A549 (cell line): ENCODE results near the gene CYP26C1. TPM values are rescaled to one million over a fixed set of nuclear protein-coding genes. Genes with fewer than 3 reads are reported as not detected.

Experiments
- ATAC-seq, 2 experiments: fragments of 200-7000 bp in 1 of 2; fragments of >200 bp in 1 of 2; cut with Nextera tagmentation in 1 of 2; cut with Tn5 transposase in 1 of 2; 3 replicates each; pipeline versions ENCODE4 v1.8.0 to v1.9.1; 2018 to 2020; ENCODE audit warnings: mild to moderate bottlenecking in 1 of 2, moderate library complexity in 1 of 2
- CTCF ChIA-PET: fragments of 300-600 bp; sonication (Branson Sonifier 250); formaldehyde crosslinking; extraction: SDS; loops from one replicate; lab custom pipeline; 2021; ENCODE audit warnings: antibody characterized with exemption, inconsistent platforms; lab: Yijun Ruan, JAX
- POLR2A ChIA-PET: fragments of 350-600 bp; formaldehyde crosslinking; extraction: SDS; loops from one replicate; lab custom pipeline; 2021; ENCODE audit warnings: antibody characterized with exemption, inconsistent platforms; lab: Yijun Ruan, JAX
- DNase-seq, 2 experiments: peaks; one replicate each; pipeline versions ENCODE4 v3.0.0 to v3.0.0-alpha.2; 2011 to 2016; ENCODE audit warnings: low read depth in 1 of 2, low spot score in 1 of 2
- FAIRE-seq: peaks from 2 replicates; lab custom pipeline; 2011; peaks lifted over from hg19 to GRCh38; lab: Jason Lieb, UNC
- H3K27ac ChIP-seq, 2 experiments: fragments of >200 bp; sonication (Bioruptor Twin); formaldehyde crosslinking; 3 replicates each; pipeline ENCODE4 v1.5.1; 2016 to 2017
- H3K4me1 ChIP-seq: fragments of >200 bp; sonication (Bioruptor Twin); formaldehyde crosslinking; 3 replicates; pipeline ENCODE4 v1.6.1; 2016
- H3K4me2 ChIP-seq: fragments of >200 bp; sonication (Bioruptor Twin); formaldehyde crosslinking; 3 replicates; pipeline ENCODE4 v1.6.1; 2016
- H3K4me3 ChIP-seq: fragments of >200 bp; sonication (Bioruptor Twin); formaldehyde crosslinking; 3 replicates; pipeline ENCODE4 v1.5.1; 2016
- H3K9me3 ChIP-seq: fragments of >200 bp; sonication (Bioruptor Twin); formaldehyde crosslinking; 3 replicates; pipeline ENCODE4 v1.6.1; 2016
- ATOH8 ChIP-seq: fragments of 250-450 bp; sonication (Bioruptor Pico); IDR thresholded peaks from 2 replicates; pipeline ENCODE4 v1.5.0; 2020; ENCODE audit warnings: low read depth, mild to moderate bottlenecking, moderate library complexity
- CBX2 ChIP-seq: fragments of 200-600 bp; sonication (generic); IDR thresholded peaks from 2 replicates; pipeline ENCODE4 v1.6.1; 2016; ENCODE audit warnings: low read depth, mild to moderate bottlenecking, borderline replicate concordance
- CBX8 ChIP-seq: fragments of 200-600 bp; sonication (generic); IDR thresholded peaks from 2 replicates; pipeline ENCODE4 v1.6.1; 2016
- CHD2 ChIP-seq: fragments of 150-350 bp; IDR thresholded peaks from 2 replicates; pipeline ENCODE4 v1.6.1; 2014; ENCODE audit warnings: low read length; ENCODE audit not compliant: partially characterized antibody
- CHD4 ChIP-seq: fragments of 200-600 bp; sonication (generic); IDR thresholded peaks from 2 replicates; pipeline ENCODE4 v1.6.1; 2016; ENCODE audit warnings: antibody characterized with exemption, mild to moderate bottlenecking, borderline replicate concordance
- EHF ChIP-seq: fragments of 250-450 bp; sonication (Bioruptor Pico); IDR thresholded peaks from 2 replicates; pipeline ENCODE4 v1.5.0; 2020; ENCODE audit warnings: mild to moderate bottlenecking
- EHMT2 ChIP-seq: fragments of 200-600 bp; sonication (generic); IDR thresholded peaks from 2 replicates; pipeline ENCODE4 v1.6.1; 2016; ENCODE audit warnings: antibody characterized with exemption, low read depth, mild to moderate bottlenecking, moderate library complexity
- ESRRA ChIP-seq: fragments of 150-350 bp; IDR thresholded peaks from 2 replicates; pipeline ENCODE4 v1.6.1; 2014; ENCODE audit warnings: mild to moderate bottlenecking, low read length, borderline replicate concordance
- HDAC2 ChIP-seq: fragments of 200-600 bp; sonication (generic); IDR thresholded peaks from 2 replicates; pipeline ENCODE4 v1.6.1; 2016
- HEYL ChIP-seq: fragments of 250-450 bp; sonication (Bioruptor Pico); IDR thresholded peaks from 2 replicates; pipeline ENCODE4 v1.8.0; 2021; ENCODE audit warnings: mild to moderate bottlenecking, moderate library complexity
- HOXA7 ChIP-seq: fragments of 250-450 bp; sonication (Bioruptor Pico); IDR thresholded peaks from 2 replicates; pipeline ENCODE4 v1.5.0; 2020; ENCODE audit warnings: mild to moderate bottlenecking, moderate library complexity
- HOXB13 ChIP-seq: fragments of 250-450 bp; sonication (Bioruptor Pico); IDR thresholded peaks from 2 replicates; pipeline ENCODE4 v1.5.0; 2020; ENCODE audit warnings: low read depth, mild to moderate bottlenecking, moderate library complexity
- HOXB5 ChIP-seq: fragments of 250-450 bp; sonication (Bioruptor Pico); IDR thresholded peaks from 2 replicates; pipeline ENCODE4 v1.5.0; 2020; ENCODE audit warnings: mild to moderate bottlenecking, moderate library complexity
- JUN ChIP-seq, 2 experiments: fragments of >200 bp; sonication (Bioruptor Twin); formaldehyde crosslinking; IDR thresholded peaks; 2 replicates in 1 of 2; 3 replicates in 1 of 2; pipeline ENCODE4 v1.6.1; 2016 to 2017
- KDM5A ChIP-seq: fragments of 200-600 bp; sonication (generic); IDR thresholded peaks from 2 replicates; pipeline ENCODE4 v1.6.1; 2016; ENCODE audit warnings: antibody characterized with exemption, mild to moderate bottlenecking
- MAFK ChIP-seq: fragments of 450-650 bp; IDR thresholded peaks from 2 replicates; pipeline ENCODE4 v1.6.1; 2014; ENCODE audit not compliant: partially characterized antibody
- MYC ChIP-seq: IDR thresholded peaks from 2 replicates; pipeline ENCODE4 v1.6.1; 2012; ENCODE audit warnings: mild to moderate bottlenecking, inconsistent platforms, low read length, improper control_type of control experiment, borderline replicate concordance
- NPAS2 ChIP-seq: fragments of 250-450 bp; sonication (Bioruptor Pico); IDR thresholded peaks from 2 replicates; pipeline ENCODE4 v1.8.0; 2022; ENCODE audit warnings: mild to moderate bottlenecking, moderate library complexity, borderline replicate concordance
- NR3C1 ChIP-seq: fragments of >200 bp; sonication (Bioruptor Twin); formaldehyde crosslinking; IDR thresholded peaks from 3 replicates; pipeline ENCODE4 v1.6.1; 2017
- PHF8 ChIP-seq: fragments of 200-600 bp; sonication (generic); IDR thresholded peaks from 2 replicates; pipeline ENCODE4 v1.6.1; 2016; ENCODE audit warnings: low read depth, mild to moderate bottlenecking, antibody characterized with exemption, moderate library complexity, borderline replicate concordance
- POLR2A ChIP-seq: IDR thresholded peaks from 2 replicates; pipeline ENCODE4 v1.6.1; 2012; ENCODE audit warnings: mild to moderate bottlenecking, low read length
- RFX5 ChIP-seq: fragments of 450-650 bp; IDR thresholded peaks from 2 replicates; pipeline ENCODE4 v1.7.1; 2014; ENCODE audit warnings: antibody characterized with exemption, mild to moderate bottlenecking, moderate library complexity
- TFCP2L1 ChIP-seq: fragments of 250-450 bp; sonication (Bioruptor Pico); IDR thresholded peaks from 2 replicates; pipeline ENCODE4 v1.5.0; 2021; ENCODE audit warnings: mild to moderate bottlenecking
- ZC3H11A ChIP-seq: fragments of 450-650 bp; IDR thresholded peaks from 2 replicates; pipeline ENCODE4 v1.6.1; 2014; ENCODE audit warnings: antibody characterized with exemption, mild to moderate bottlenecking
- ZNF302 ChIP-seq: fragments of 250-450 bp; sonication (Bioruptor Pico); IDR thresholded peaks from 2 replicates; pipeline ENCODE4 v1.9.0; 2021; ENCODE audit warnings: inconsistent platforms, mild to moderate bottlenecking, moderate library complexity
- ZSCAN20 ChIP-seq: fragments of 250-450 bp; sonication (Bioruptor Pico); IDR thresholded peaks from 2 replicates; pipeline ENCODE4 v1.8.0; 2022; ENCODE audit warnings: mild to moderate bottlenecking, moderate library complexity
- WGBS: methylation state at CpG from one replicate; pipeline ENCODE4 v1.1.6; 2017; ENCODE audit errors: missing lambda C conversion rate; 5-methylcytosine and 5-hydroxymethylcytosine counted together
- polyA plus RNA-seq, 4 experiments: library from polyadenylated mRNA; depleted of rRNA in 3 of 4; stranded (reverse); fragments of >200 nt; fragmentation: RNase III in 1 of 4; extraction: RNeasy Plus Mini Kit Qiagen cat#74134 plus additional on column Dnase treatment in 1 of 4; gene quantifications; 2 replicates in 3 of 4; 3 replicates in 1 of 4; pipeline ENCODE4 v1.2.3, GENCODE V29; 2011 to 2017
- TF ChIP-seq, protein P1 (sequence below): fragments of 450-650 bp; IDR thresholded peaks from 2 replicates; pipeline ENCODE4 v1.6.1; 2014; ENCODE audit warnings: antibody characterized with exemption

The CYP26C1 gene
- polyA plus RNA-seq, 2 of the 4 experiments (the other 2 are of a cell fraction) = not detected

- no peak for TF ChIP-seq ZSCAN20
Observed at GRCh38 chr10:93086289-93086688, 25.7 kb downstream of the CYP26C1 start (continued).

DNA sequence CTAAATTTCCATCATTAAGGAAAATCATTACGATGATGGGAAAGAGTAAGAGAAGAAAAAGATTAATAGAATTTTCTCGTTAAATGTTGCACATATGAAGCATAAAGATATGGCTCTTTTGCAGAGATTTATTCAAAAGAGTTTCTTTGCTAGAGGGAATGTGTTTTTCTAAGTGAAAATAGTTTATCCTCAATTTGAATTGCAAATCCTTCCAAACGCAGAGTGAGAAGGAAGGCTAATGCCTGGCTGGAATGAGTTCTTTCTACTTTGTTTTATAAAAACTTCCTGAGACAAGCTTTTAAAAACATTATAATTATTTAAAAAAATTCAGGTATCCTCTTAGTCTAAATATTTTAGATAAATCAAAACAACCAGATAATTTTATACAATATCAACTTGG lies 27.2 kb downstream of the CYP26C1 start:
- ChIA-PET CTCF (interaction anchor here (1.1 to 2.8 kb wide), 2 partner anchors 8 to 202 kb away, joined by 3 to 21 read pairs; no protein-coding TSS in a partner anchor), POLR2A (no interaction called here)
- WGBS = 80% methylated on average over 3 of the region's 3 CpGs
- Histone ChIP-seq H3K4me3 (no peak overlapping the region), H3K4me1 (no peaks in the 10 kb centered on the region), H3K4me2 (no peak overlapping the region), H3K9me3 (no peaks in the 10 kb centered on the region), H3K27ac (no peak overlapping the region)
- FAIRE-seq = no peak
- DNase-seq = no peak
- no peak for ATAC-seq
- TF ChIP-seq HOXB5 (no peak), HDAC2 (no peak), PHF8 (no peak), ZC3H11A (no peak), EHF (CRISPR knock-in tag) (no peak), CHD2 (no peak), ZNF302 (CRISPR knock-in tag) (no peak), EHMT2 (no peak), HEYL (CRISPR knock-in tag) (no peak), ESRRA (no peak), NR3C1 (no peak), CHD4 (no peak)
- TF ChIP-seq, protein P1, sequence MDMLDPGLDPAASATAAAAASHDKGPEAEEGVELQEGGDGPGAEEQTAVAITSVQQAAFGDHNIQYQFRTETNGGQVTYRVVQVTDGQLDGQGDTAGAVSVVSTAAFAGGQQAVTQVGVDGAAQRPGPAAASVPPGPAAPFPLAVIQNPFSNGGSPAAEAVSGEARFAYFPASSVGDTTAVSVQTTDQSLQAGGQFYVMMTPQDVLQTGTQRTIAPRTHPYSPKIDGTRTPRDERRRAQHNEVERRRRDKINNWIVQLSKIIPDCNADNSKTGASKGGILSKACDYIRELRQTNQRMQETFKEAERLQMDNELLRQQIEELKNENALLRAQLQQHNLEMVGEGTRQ = no peak

DNA sequence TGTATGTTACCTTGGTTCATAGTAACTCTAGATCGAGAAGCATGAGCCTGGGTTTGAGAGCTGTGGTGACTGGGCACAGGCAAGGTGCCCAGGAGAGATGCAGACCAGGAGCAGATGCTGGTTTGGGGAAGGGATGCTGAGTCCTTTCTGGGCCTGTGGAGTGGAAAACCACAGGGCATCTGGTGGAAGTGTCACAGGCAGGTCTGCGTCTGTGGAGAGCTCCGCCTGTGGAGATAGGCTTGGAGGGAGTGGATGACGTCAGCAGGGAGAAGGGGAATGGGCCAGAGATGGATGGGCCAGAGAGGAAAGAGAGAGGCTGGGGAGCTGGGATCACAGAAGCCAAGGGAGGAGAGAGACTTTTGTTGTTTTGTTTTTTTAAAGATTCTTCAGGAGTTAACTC lies 27.9 kb downstream of the CYP26C1 start:
- DNase-seq (no peak), FAIRE-seq (no peak)
- CTCF ChIA-PET = interaction anchor here (1.2 to 2.8 kb wide), 2 partner anchors 9 to 146 kb away, joined by 3 to 21 read pairs; no protein-coding TSS in a partner anchor

DNA sequence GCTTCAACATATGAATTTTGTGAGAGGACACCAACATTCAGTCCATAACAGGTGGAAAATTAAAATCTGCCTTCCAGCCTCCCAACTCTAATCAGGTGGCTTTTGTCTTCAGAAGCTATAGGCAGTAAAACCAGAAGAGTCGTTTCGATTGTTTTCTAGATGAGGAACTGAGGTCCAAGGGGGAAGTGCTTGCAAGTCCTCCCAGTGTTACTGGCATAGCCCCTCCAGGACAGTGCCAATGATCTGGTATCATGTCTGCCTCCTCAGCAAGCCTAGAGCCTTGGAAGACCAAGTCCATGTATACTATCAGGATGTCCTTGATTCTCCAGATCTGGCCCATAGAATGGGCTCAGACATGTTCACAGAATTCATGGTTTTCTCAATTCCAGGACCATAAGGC lies 30.0 kb downstream of the CYP26C1 start:
- 75% methylated on average over 2 of the region's 2 CpGs for WGBS
- TF ChIP-seq MYC = no peak
- no peak for TF ChIP-seq MAFK
- Histone ChIP-seq H3K9me3 (no peaks in the 10 kb centered on the region), H3K4me2 (no peak overlapping the region), H3K4me1 (no peaks in the 10 kb centered on the region), H3K4me3 (no peak overlapping the region), H3K27ac (no peak overlapping the region)
- ATAC-seq = no peak
- no peak for DNase-seq
- ChIA-PET CTCF (interaction anchor here (8.3 kb wide), 1 partner anchor 10 kb away, joined by 46 read pairs; no protein-coding TSS in a partner anchor), POLR2A (no interaction called here)
- no peak for FAIRE-seq

More for the DNA sequence above, 27.9 kb downstream of the CYP26C1 start:
- H3K4me3 ChIP-seq = no peak overlapping the region
- ATAC-seq = no peak
- 73% methylated on average over 4 of the region's 4 CpGs for WGBS
- H3K4me2 ChIP-seq = no peak overlapping the region
- POLR2A ChIA-PET = no interaction called here
- TF ChIP-seq HDAC2 = no peak
- TF ChIP-seq TFCP2L1 (CRISPR knock-in tag) = no peak
- TF ChIP-seq NPAS2 (CRISPR knock-in tag) = no peak
- no peak for TF ChIP-seq POLR2A
- TF ChIP-seq ATOH8 (CRISPR knock-in tag) = no peak
- no peak for TF ChIP-seq HOXB13 (CRISPR knock-in tag)
- no peak for TF ChIP-seq HEYL (CRISPR knock-in tag)
- no peak for TF ChIP-seq JUN (IDR thresholded peaks at IDR 0.05)
- TF ChIP-seq CBX2 = no peak
- no peak for TF ChIP-seq RFX5
- no peak for TF ChIP-seq ZNF302 (CRISPR knock-in tag)
- no peak for TF ChIP-seq HOXA7 (CRISPR knock-in tag)
- no peak for TF ChIP-seq KDM5A
- TF ChIP-seq CBX8 = no peak
- TF ChIP-seq EHF (CRISPR knock-in tag) = no peak
- H3K27ac ChIP-seq = no peak overlapping the region
- no peaks in the 10 kb centered on the region for H3K4me1 ChIP-seq
- H3K9me3 ChIP-seq = no peaks in the 10 kb centered on the region
